GM18867 (cell line): Measurements from ENCODE around the gene ENO2.

Experiments used
- ATAC-seq: cut with Tn5 transposase; IDR thresholded peaks from one replicate; pipeline ENCODE4 v1.9.1; 2021; ENCODE audit warnings: mild to moderate bottlenecking, moderate library complexity; ENCODE audit not compliant: unreplicated experiment

ENO2 gene

DNA sequence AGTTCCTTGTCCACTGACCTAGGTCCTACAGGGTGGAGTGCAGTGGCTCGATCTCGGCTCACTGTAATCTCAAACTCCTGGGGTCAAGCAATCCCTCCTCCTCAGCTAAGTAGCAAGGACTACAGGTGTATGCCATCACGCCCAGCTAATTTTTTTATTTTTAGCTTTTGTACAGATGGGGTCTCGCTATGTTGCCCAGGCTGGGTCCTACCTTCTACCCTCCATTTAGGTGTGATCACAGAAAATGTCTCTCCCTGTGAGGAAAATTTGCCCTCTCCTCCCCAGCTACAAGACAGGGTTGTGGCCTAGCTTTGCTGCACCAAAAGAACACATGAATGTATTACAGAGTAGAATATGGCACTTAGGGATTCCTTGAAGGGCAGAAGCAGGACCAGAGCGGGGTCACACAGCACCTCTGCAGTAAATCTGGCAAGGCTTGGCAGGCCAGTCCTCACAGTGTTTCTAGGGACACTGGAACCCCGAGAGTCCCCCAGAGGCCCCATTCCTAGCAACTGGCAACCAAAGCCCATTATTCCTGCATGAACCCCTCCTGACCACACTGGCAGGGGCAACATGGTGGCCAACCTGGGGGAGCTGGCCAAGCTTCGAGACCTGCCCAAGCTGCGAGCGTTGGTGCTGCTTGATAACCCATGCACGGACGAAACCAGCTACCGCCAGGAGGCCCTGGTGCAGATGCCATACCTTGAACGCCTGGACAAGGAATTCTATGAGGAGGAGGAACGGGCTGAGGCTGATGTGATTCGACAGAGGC is 2.0 kb upstream of the ENO2 start:
- no peak for ATAC-seq

DNA sequence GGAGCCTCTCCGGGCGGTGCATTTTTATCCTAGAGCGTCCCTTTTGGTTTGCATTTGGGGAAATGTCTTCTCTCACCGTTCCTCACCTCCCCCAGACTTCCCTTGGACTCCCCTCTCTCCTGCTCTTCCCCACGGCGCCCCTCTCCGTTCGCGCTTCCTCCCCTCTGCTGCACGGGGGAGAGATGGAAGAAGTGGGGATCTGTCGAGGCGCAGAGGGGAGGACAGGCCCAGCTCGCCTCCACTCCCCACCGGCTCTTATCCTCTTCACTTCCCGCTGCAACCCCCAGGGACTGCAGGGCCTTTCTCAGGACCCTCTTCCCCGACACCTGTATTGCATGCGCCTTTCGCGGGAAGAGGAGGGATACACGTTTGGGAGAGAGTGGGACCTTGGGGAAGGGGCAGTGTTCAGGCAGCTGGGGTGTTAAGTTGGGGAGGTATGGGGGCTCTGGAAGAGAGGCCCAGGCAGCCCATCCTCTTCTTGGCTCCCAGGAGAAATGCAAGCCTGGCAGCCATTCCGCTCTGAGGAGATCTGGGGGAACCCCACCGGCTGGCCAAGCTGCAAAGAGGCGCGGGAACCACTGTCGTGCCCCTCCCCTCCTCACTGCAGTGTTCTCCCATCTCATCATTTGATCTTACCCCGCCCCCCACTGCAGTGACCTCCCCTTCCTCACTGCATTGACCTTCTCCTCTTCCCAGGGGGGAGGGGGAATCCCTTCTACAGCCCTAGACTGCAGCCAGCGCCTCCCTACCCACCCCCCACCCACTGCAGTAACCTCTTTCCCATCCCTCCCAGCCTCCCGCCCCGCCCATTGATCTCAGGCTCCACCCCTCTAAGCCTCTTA is 788 bp downstream of the ENO2 start:
- no peak for ATAC-seq

DNA sequence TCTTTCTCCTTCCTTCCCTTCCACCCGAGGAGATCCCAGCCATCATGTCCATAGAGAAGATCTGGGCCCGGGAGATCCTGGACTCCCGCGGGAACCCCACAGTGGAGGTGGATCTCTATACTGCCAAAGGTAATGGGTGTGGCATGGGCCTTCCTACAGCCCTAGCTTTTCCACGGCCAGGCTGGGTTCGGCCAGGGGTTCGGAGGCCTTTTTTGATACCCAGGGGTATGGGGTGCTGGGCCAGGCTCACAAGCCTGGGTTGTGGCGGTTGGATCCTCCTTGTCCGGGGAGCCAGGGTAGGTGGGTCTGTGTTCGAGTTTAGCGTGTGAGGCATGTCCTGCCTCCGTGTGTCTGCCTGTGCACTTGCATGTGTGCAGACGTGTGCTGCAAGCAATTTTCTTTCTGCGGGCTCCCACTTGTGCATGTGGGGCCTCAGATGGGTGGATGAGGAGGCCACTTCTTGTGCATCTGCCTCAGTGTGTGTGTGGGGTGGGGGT is 1.5 kb downstream of the ENO2 start:
- no peak for ATAC-seq

- no peak for ATAC-seq
Observed at GRCh38 chr12:6916426-6917200, 2.2 kb downstream of the ENO2 start.

GRCh38 chr12:6917491-6918231 is 3.3 kb downstream of the ENO2 start:
- ATAC-seq: no peak

- no peak for ATAC-seq
Observed at GRCh38 chr12:6919588-6919987, 5.2 kb downstream of the ENO2 start.

- ATAC-seq: no peak
Observed at GRCh38 chr12:6921539-6921938, 7.2 kb downstream of the ENO2 start.

GRCh38 chr12:6921996-6922946 is 7.9 kb downstream of the ENO2 start:
- ATAC-seq: peak; percentile 29

- ATAC-seq: no peak
Observed at GRCh38 chr12:6923003-6923732, 8.8 kb downstream of the ENO2 start.

DNA sequence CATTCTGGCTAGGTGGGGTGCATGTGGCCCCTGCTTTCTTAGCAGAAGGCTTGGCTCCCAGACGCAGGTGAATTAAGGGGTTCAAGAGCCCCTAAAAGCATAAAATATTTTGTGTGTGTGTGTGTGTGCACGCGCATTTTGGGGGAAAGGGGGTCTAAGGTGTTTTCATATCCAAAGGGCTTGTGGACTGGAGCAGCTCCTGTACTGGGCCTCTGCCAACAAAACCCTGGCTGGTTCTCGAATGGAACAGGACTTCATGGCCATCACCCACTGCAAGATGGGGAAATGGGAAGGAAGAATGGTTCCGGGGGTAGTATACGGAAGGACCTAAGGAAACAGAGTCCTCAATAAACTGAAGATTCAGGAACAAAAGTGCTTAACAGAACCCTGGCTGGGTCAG is 9.5 kb downstream of the ENO2 start:
- ATAC-seq: no peak

DNA sequence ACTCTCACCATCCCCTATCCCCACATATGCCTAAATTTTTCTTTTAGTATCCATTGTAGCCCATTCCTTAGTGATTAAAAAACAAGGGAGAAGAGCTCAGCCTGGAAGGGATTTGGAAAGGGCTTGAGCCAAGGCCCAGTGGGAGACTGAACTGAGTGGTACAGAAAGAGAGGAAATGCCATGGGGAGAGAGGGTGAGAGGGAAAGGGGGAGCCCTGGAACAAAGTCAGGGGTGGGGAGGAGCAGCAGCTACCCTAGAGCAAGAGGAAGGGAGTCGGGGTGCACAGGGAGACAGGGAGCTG is 10.8 kb downstream of the ENO2 start:
- ATAC-seq: no peak

DNA sequence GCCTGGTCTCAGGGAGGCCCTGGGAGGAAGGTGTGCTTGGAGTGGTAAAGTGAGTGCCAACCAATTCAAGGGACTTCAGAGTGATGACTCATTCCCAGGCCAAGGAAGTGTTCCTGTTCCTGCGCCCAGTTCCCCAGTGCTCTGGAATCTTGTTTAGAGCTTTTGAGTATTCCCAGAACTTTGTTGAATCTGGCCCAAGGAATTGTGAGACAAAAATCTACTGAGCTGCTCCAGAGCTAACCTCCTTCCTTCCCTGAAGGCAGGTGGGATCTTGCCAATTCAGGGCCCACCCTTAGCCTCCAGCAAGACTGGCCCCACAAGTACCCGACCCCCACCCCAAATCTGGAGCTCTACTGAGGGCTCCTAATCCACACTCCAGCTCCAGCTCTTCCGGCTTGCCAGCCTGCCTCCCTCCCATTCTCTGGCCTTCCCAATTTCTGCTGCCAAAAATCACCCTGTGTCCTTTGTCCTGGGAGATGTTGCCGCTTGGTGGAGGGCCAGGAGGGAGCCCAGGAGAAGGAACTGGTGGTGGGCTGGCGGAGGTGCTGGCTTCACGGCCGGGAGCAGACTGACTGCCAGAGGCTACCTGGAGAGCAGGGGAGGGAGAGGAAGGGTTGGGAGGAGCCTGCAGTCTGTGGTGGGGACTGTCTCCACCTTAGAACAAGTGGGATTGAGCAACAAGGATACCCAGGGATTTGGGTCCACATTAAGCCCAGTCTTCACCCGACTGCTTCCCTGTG is 11.3 kb downstream of the ENO2 start:
- no peak for ATAC-seq

- no peak for ATAC-seq
Observed at GRCh38 chr12:6927379-6928021, 13.1 kb downstream of the ENO2 start, which contains the start of gene ATN1. ATN1 (plus strand) TSS chr12:6927959; CDS start chr12:6934002, 6,043 bp downstream.

GRCh38 chr12:6928022-6928702 is 13.8 kb downstream of the ENO2 start:
- no peak for ATAC-seq

GRCh38 chr12:6928703-6929407 is 14.5 kb downstream of the ENO2 start:
- ATAC-seq: no peak
